Stimulated activated naive CD8-positive, alpha-beta T cell treated with anti-CD3 and anti-CD28 coated beads, Interleukin-15, Interleukin-2, amounts not matched to agents 100 ng/mL and 50 ng/mL, for 24 hours (primary cell): ENCODE results near the gene ZNF850.
"Not testable (repeated sequence)": the region's sequence is repeated elsewhere in the genome, so short reads cannot be mapped to it uniquely, and the experiment has no call there.

Source experiments
- H3K27ac Mint-ChIP-seq: one replicate; pipeline ENCODE4 v1.8.0; 2021; ENCODE audit warnings: mild to moderate bottlenecking, mixed read lengths
- H3K27me3 Mint-ChIP-seq: one replicate; pipeline ENCODE4 v1.8.0; 2021; ENCODE audit warnings: mixed read lengths
- H3K36me3 Mint-ChIP-seq: one replicate; pipeline ENCODE4 v1.8.0; 2021; ENCODE audit warnings: low read depth, mixed read lengths
- H3K4me1 Mint-ChIP-seq: one replicate; pipeline ENCODE4 v1.8.0; 2021; ENCODE audit warnings: low read depth, mixed read lengths
- H3K4me3 Mint-ChIP-seq: one replicate; pipeline ENCODE4 v1.8.0; 2021; ENCODE audit warnings: mild to moderate bottlenecking, mixed read lengths
- H3K9me3 Mint-ChIP-seq: one replicate; pipeline ENCODE4 v1.8.0; 2021; ENCODE audit warnings: mixed read lengths

The ZNF850 gene

DNA sequence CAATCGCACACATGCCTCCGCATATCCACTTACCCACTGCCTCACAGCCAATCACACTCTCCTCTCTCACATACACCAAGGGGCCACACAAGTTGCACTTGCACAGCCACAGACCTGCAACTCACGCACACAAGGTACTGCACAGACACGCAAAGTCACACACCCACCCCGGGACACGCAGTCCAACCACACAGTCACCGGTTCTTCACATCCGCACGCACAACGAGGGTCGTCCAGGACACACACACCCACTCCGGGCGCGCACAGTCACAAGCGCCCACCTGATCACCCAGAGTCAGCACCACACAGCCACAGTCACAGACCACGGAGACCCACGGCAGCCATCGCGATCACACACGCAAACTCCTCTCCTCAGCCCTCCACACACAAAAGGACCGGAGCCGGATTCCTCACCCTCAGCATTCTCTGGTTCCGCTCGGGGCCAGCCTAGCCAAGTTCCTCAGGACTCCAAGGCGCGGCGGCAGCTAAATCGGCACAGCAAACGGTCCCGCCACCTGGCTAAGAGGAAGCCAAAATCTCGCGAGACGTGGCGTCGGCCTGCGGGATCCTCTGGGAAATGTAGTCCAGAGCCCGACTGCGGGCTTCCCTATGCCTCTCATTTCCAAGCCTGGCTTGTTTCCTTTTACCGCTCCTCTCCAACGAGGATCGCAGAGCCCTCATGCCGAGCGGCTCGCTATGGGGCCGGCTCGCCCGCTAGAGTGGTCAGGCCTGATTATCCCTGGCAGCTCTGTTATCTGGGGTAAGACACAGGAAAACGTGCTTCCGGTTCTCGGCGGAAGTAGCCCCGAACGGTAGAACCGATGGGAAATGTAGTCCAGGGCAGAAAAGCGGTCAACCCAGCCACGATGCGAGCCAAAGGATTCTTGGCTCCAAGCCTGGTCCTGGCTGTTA lies at the start of gene ZNF850:
ZNF850 (minus strand) TSS at position 497 of the 912 bp plus-strand sequence. CDS start 10,201 bp downstream, outside the sequence.
- Mint-ChIP-seq H3K27me3 (no peaks in the 10 kb centered on the region), H3K27ac (peak within 1 kb of the TSS; percentile 92), H3K4me3 (peak within 1 kb of the TSS; percentile 97), H3K9me3 (peaks cover 13% of the 10 kb centered on the region), H3K4me1 (peaks cover 25% of the 10 kb centered on the region), H3K36me3 (peaks cover 62% of the 10 kb centered on the region)

DNA sequence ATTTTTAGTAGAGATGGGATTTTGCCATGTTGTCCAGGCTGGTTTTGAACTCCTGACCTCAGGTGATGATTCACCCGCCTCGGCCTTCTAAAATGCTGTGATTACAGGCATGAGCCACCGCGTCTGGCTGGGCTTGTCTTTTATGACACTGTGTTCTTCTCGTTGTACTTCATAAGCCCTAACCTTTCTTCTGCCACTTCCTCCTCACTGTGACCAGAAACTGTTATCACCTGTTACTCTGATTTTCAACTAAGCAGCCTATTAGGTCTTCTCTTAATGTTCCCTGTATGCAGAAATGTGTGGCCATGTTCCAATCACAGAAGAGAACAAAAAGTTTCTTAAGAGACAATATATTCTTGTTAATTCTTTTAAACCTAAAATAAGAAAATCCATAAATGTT lies 49.2 kb upstream of the ZNF850 start:
- Mint-ChIP-seq H3K4me3 (no peak overlapping the region), H3K9me3 (peaks cover 54% of the 10 kb centered on the region), H3K36me3 (peaks cover 93% of the 10 kb centered on the region), H3K4me1 (no peaks in the 10 kb centered on the region), H3K27ac (no peak overlapping the region), H3K27me3 (no peaks in the 10 kb centered on the region)

DNA sequence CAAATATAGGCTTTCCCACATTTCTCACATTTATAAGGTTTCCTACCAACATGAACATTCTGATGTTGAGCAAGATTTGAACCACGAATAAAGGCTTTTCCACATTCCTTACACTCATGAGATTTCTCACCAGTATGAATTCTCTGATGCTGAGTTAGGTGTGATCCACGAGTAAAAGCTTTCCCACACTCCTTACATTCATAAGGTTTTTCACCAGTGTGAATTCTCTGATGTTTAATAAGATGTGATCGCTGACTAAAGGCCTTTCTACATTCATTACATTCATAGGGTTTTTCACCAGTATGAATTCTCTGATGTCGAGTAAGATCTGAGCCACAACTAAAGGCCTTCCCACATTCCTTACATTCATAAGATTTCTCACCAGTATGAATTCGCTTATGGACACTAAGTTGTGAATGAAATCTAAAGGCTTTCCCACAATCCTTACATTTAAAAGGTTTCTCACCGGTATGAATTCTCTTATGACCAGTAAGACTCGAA lies 46.6 kb upstream of the ZNF850 start:
- H3K36me3 Mint-ChIP-seq: peaks cover 94% of the 10 kb centered on the region
- H3K4me3 Mint-ChIP-seq: no peak overlapping the region
- H3K27me3 Mint-ChIP-seq: no peaks in the 10 kb centered on the region

DNA sequence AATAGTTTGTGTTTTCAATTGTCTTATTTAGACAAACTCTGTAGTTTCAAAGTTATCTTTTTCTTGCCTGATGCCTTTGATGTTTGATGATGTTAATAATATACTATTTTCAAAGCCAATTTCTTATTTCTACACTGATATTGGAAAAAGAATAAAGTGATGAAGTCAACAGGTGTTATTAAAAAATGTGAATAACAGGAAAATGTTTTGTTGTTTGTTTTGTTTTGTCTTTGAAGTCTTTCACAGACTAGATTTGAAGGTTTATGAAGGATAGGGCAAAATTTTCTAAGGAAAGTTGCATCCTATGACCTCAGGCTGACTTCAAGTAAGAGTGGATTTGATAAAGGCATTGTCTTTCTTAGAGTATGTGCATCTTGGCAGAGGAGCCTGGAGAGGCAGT lies 34.4 kb upstream of the ZNF850 start:
- Mint-ChIP-seq H3K9me3 (peaks cover 37% of the 10 kb centered on the region), H3K27me3 (no peaks in the 10 kb centered on the region), H3K27ac (no peak overlapping the region), H3K4me1 (no peaks in the 10 kb centered on the region), H3K36me3 (peaks cover 81% of the 10 kb centered on the region), H3K4me3 (no peak overlapping the region)

More for the DNA sequence above, 46.6 kb upstream of the ZNF850 start:
- Mint-ChIP-seq H3K4me1 (no peaks in the 10 kb centered on the region), H3K27ac (no peak overlapping the region), H3K9me3 (peaks cover 33% of the 10 kb centered on the region)

DNA sequence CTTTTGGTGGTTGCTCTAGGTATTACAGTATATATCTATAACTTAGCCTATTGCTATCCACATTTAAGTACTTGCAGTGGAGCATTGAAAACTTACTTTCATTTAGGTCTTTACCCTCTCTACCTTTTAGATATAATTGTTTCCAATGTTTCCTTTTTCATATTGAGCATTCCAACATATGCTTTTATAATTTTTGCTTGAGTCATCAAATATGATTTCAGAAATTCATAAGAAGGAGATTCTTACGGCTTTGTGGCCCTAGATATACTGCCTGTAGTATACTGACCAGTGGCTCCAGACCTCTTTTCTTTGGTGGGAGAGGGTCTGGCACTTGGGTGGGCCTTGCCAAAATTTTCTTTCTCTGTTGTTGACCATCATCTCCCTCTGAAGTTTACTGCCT lies 32.8 kb upstream of the ZNF850 start:
- H3K27ac Mint-ChIP-seq: no peak overlapping the region
- H3K36me3 Mint-ChIP-seq: peaks cover 80% of the 10 kb centered on the region
- H3K27me3 Mint-ChIP-seq: no peaks in the 10 kb centered on the region
- H3K4me1 Mint-ChIP-seq: no peaks in the 10 kb centered on the region
- no peak overlapping the region for H3K4me3 Mint-ChIP-seq
- H3K9me3 Mint-ChIP-seq: peaks cover 31% of the 10 kb centered on the region

DNA sequence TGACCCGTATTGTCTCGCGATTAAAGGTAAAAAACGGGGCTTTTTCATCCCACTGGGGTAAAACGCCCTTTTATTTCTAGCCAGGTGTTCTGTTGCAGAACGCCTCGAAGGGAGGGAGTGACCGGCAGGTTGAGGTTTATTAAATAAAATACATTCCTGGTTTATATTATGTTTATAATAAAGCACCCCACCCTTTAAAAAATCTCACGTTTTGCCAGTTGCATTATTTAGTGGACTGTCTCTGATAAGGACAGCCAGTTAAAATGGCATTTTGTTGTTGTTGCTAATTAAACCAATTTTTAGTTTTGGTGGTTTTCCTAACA lies 25.1 kb upstream of the ZNF850 start:
- peaks cover 37% of the 10 kb centered on the region for H3K9me3 Mint-ChIP-seq

DNA sequence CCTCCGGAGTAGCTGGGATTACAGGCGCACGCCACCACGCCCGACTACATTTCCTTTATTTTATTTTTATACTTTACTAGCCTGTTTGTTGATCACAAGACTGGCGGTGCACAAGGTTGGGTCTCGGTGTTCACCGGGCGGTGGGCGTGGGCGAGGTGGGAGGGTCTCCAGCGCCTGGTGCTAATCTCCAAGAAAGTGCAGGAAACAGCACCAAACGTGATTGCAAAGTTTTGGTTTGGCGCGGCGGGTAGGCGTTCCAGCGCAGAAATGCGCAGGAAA lies 24.0 kb upstream of the ZNF850 start:
- Mint-ChIP-seq H3K4me1 (peaks cover 18% of the 10 kb centered on the region), H3K4me3 (peak overlapping the region; percentile 84), H3K27me3 (peaks cover 10% of the 10 kb centered on the region), H3K9me3 (peaks cover 46% of the 10 kb centered on the region), H3K36me3 (peaks cover 47% of the 10 kb centered on the region), H3K27ac (peak overlapping the region; percentile 89)

More for the DNA sequence above, 25.1 kb upstream of the ZNF850 start:
- Mint-ChIP-seq H3K4me3 (peak overlapping the region; percentile 84), H3K27ac (peak overlapping the region; percentile 89), H3K4me1 (peaks cover 14% of the 10 kb centered on the region), H3K36me3 (peaks cover 49% of the 10 kb centered on the region), H3K27me3 (no peaks in the 10 kb centered on the region)

DNA sequence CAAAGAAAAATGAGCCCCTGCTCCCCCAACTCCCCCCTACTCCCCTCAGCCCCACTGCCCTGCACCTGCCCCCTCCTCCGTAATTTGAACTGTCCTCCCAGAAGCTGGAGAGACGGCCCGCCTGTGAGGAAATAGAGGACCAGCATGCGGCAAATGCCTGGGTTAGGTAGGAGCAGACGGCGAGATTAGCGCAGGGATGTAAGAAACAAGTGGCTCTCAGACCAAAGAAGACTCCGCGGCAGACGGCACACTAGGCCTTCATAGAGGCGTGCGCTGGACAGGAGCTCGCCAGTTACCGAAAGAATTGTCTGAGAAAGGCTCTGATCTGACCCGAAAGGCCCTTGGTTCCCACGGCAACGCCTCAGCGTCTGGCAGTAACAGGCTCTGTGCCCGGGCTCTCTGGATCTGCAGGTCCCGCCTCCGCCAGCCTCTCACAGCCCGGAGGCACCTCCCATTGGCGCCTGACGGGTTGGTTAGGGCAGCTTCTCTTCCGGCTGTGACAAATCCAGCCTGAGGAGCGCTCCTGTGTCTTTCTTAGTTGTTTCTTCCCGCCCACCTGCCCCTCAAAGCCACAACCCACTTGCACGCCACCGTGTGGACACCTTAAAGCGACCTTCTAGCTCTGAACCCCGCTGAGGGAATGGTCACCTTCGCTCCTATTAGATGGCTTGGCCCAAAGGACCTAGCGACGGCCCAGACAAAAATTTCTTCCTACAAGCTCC lies 19.0 kb upstream of the ZNF850 start:
- H3K27ac Mint-ChIP-seq, H3K4me1 Mint-ChIP-seq: not testable (repeated sequence)
- peak overlapping the region; percentile 26 for H3K4me3 Mint-ChIP-seq
- H3K9me3 Mint-ChIP-seq: peaks cover 49% of the 10 kb centered on the region
- peaks cover 26% of the 10 kb centered on the region for H3K36me3 Mint-ChIP-seq
- peaks cover 10% of the 10 kb centered on the region for H3K27me3 Mint-ChIP-seq

DNA sequence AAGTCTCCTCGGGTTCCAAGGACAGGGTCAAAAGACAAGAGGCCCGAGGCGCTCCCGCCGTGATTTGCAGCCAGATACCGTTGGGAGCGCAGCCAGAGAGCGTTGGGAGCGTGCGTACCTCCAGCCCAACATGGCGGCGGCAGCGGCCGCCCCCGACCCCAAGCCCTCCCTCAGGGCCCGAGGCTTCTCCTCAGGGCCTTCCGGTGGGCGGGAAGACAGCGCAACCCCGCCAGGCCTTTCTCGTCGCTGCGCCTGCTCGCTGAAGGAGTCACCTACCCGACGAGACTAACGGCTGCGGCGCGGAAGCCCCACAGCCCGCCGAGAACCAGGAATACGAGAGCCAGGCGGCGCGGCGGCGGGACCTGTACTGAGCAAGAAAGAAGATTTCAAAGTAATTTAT lies 3.2 kb upstream of the ZNF850 start:
- peaks cover 21% of the 10 kb centered on the region for H3K9me3 Mint-ChIP-seq
- H3K4me1 Mint-ChIP-seq: peaks cover 23% of the 10 kb centered on the region
- no peak overlapping the region for H3K4me3 Mint-ChIP-seq
- H3K36me3 Mint-ChIP-seq: peaks cover 59% of the 10 kb centered on the region
- no peaks in the 10 kb centered on the region for H3K27me3 Mint-ChIP-seq
- H3K27ac Mint-ChIP-seq: no peak overlapping the region

DNA sequence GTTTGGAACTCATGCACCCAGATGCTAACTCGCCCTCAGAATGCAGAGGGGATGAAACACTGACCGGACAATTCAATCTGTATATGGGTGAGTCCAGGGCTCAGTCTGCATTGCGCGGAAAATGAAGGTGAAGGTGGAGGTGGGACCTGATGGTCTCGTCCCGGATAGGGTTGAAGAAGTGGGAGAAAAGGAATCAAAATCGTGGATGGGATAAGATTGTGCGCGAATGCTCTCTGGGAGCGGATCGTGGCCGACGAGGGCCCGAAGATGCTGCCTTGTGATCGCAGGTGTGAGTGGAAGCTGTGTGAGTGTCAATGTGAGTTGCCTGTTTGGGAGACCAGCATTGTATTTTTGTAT lies 594 bp upstream of the ZNF850 start:
- H3K36me3 Mint-ChIP-seq: peaks cover 66% of the 10 kb centered on the region
- no peaks in the 10 kb centered on the region for H3K27me3 Mint-ChIP-seq
- H3K9me3 Mint-ChIP-seq: peaks cover 16% of the 10 kb centered on the region
- H3K4me3 Mint-ChIP-seq: peak overlapping the region; percentile 97
- peak overlapping the region; percentile 92 for H3K27ac Mint-ChIP-seq
- peaks cover 25% of the 10 kb centered on the region for H3K4me1 Mint-ChIP-seq

DNA sequence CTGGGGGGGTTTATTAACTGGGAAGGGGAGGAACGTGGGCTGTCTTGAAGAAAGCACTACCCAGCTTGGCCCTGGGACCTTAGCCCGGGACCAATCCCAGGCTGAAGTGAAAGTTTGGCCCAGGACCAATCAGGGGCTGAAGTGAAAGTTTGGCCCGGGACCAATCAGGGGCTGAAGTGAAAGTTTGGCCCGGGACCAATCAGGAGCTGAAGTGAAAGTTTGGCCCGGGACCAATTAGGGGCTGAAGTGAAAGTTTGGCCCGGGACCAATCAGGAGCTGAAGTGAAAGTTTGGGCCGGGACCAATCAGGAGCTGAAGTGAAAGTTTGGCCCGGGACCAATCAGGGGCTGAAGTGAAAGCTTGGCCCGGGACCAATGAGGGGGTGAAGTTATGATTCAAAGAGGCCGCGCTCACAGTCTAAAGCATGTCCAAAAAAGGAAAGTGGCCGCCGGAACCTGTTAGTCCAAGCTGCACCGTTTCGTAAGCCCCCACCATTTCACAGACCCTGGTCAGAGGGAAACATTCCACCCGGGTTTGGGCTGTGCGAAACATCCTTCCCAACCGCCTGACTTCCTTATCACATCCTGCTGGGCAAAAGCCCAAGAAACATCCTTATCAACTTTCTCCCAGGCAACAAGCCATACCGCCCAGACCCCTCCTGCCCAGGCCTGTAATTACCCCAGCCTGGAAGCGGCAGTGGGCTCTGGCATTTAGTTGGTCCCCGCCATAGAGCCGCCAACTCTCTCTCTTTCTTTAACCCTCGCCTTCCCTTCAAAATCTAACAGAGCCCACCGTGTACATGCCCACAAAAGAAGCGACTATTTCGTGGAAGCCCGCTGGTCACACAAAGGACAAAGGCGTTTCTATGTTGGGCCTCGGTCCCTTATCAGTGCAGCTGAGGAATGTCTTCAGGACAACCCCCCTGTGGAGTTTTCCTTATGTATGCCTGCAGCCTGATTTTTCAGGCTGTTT lies 1.1 kb downstream of the ZNF850 start:
- peaks cover 15% of the 10 kb centered on the region for H3K9me3 Mint-ChIP-seq

DNA sequence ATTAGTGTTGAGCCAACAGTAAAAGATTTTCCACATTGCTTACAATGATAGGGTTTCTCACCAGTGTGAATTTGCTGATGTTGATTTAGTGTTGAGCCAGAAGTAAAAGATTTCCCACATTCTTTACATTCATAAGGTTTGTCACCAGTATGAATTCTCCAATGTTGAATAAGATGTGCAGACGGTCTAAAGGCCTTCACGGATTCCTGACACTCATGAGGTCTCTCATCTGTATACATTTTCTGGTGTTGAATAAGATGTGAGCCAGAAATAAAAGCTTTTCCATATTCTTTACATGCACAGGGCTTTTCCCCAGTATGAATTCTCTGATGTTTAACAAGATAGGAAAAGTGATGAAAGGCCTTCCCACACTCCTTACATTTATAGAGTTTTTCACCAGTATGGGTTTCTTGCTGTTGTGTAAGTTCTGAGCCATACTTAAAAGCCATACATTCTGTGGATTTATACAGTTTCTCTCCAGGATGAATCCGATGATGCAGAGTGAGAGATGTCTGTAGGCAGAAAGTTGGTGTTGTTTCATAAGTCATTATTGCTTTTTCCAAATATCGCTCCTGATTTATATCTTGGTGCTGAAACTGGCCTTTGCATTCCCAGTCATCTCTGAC lies 22.4 kb downstream of the ZNF850 start:
- H3K4me3 Mint-ChIP-seq: no peak overlapping the region
- peaks cover 92% of the 10 kb centered on the region for H3K36me3 Mint-ChIP-seq
- H3K27ac Mint-ChIP-seq: no peak overlapping the region
- no peaks in the 10 kb centered on the region for H3K4me1 Mint-ChIP-seq
- peaks cover 51% of the 10 kb centered on the region for H3K9me3 Mint-ChIP-seq
- no peaks in the 10 kb centered on the region for H3K27me3 Mint-ChIP-seq

More for the DNA sequence above, 1.1 kb downstream of the ZNF850 start:
- H3K27me3 Mint-ChIP-seq: no peaks in the 10 kb centered on the region
- peaks cover 25% of the 10 kb centered on the region for H3K4me1 Mint-ChIP-seq
- peak overlapping the region; percentile 92 for H3K27ac Mint-ChIP-seq
- peak overlapping the region; percentile 97 for H3K4me3 Mint-ChIP-seq
- H3K36me3 Mint-ChIP-seq: peaks cover 56% of the 10 kb centered on the region

DNA sequence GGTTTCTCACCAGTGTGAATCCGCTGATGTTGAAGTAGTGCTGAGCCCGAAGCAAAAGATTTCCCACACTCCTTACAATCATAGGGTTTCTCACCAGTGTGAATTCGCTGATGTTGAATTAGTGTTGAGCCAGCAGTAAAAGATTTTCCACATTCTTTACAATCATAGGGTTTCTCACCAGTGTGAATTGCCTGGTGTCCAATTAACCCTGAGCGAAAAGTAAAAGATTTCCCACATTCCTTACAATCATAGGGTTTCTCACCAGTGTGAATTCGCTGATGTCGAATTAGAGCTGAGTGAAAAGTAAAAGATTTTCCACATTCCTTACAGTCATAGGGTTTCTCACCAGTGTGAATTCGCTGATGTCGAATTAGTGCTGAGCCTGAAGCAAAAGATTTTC lies 23.0 kb downstream of the ZNF850 start:
- not testable (repeated sequence) for H3K27me3 Mint-ChIP-seq, H3K27ac Mint-ChIP-seq, H3K4me1 Mint-ChIP-seq, H3K4me3 Mint-ChIP-seq
- Mint-ChIP-seq H3K9me3 (peaks cover 54% of the 10 kb centered on the region), H3K36me3 (peaks cover 92% of the 10 kb centered on the region)
